ENCODE results near the gene SLC13A5. TPM values are rescaled to one million over a fixed set of nuclear protein-coding genes. Genes with fewer than 3 reads are reported as not detected.

Gene SLC13A5
- total and polyA plus RNA-seq, 9 of the 15 experiments (the other 6 are each of a cell fraction or from before 2014, with no cell fraction given): 0.04 TPM; not detected in 8

DNA sequence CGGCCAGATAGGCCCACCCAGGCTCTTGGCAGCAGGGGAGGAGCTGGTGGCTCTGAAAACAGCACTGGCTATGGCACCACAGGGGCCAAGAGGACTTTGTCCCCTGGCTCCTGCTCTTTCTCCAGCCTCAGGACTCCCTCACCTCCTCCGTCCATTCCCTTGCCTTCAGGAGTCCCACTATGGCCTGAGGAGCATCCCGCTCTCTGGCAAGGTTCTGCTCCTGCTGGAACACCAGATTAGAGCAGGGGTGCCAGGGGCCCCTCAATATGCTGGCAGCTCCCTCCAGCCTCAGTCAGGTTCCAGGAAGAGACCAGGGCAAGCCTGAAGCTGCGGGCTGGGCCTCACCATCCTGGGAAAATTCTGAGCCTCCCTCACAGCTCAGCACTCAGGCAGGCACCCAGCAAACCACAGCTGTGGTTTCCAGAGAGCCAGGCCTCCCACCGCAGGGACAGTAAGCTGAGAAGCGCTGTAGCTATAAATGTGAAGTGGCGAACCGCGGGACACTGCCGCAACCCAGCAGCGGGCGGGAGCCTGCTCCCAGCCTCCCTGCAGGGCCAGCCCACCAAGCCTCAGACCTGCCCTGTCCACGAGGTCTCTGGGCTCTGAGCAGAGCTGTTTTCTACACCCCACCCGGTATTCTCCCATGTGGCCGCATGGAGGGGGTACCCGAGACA is 35.9 kb downstream of the SLC13A5 start:
- H4K20me1 ChIP-seq (replicated peaks; ENCODE audit: control insufficient read depth, insufficient read depth, low read length): no peaks in the 10 kb centered on the region
- H3K9me1 ChIP-seq (ENCODE audit: control insufficient read depth, insufficient read depth, low read length): no peaks in the 10 kb centered on the region
- no peaks in the 10 kb centered on the region; a peak in 1 of 5 replicates for H3K4me1 ChIP-seq (replicated peaks in 1 of 2; ENCODE audit: control insufficient read depth in 2 of 2, insufficient read depth in 2 of 2, low read length in 2 of 2)
- no TSS peak for BruUV-seq (replicated peaks)
- H3K9me3 ChIP-seq (replicated peaks; ENCODE audit: control insufficient read depth, insufficient read depth, low read depth, low read length): no peaks in the 10 kb centered on the region
- no peak overlapping the region for H3K9ac ChIP-seq (ENCODE audit: insufficient read depth in 1 of 2, low read depth in 2 of 2, low read length in 2 of 2)
- FAIRE-seq (no peak), DNase-seq (ENCODE audit: extremely low read depth in 1 of 4, low spot score in 3 of 4) (no peak), ATAC-seq (no peak)
- H3K27ac ChIP-seq (ENCODE audit: extremely low read depth, low read depth, low read length): no peak overlapping the region
- no peak for TF ChIP-seq SIX5 (IDR thresholded peaks at IDR 0.05; ENCODE audit: borderline replicate concordance in 1 of 2, insufficient read depth in 1 of 2, low read depth in 1 of 2, low read length in 2 of 2)
- no peak for TF ChIP-seq PCBP2 (IDR thresholded peaks at IDR 0.05; ENCODE audit: low read depth, low read length, poor library complexity, severe bottlenecking)
- TF ChIP-seq ZNF699 (CRISPR knock-in tag; IDR thresholded peaks at IDR 0.05; ENCODE audit: insufficient replicate concordance): no peak
- no peak for TF ChIP-seq CBFA2T2 (conservative IDR thresholded peaks at IDR 0.05)
- TF ChIP-seq KAT7 (CRISPR knock-in tag; IDR thresholded peaks at IDR 0.05; ENCODE audit: borderline replicate concordance): no peak
- TF ChIP-seq, protein P1, sequence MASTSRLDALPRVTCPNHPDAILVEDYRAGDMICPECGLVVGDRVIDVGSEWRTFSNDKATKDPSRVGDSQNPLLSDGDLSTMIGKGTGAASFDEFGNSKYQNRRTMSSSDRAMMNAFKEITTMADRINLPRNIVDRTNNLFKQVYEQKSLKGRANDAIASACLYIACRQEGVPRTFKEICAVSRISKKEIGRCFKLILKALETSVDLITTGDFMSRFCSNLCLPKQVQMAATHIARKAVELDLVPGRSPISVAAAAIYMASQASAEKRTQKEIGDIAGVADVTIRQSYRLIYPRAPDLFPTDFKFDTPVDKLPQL (IDR thresholded peaks at IDR 0.05; ENCODE audit: extremely low read depth, insufficient read length): no peak
- TF ChIP-seq ZSCAN32 (CRISPR knock-in tag; IDR thresholded peaks at IDR 0.05): no peak
- TF ChIP-seq RBM39 (optimal IDR thresholded peaks at IDR 0.05; ENCODE audit: low read depth, low read length): no peak
- no peak for TF ChIP-seq GABPB1 (CRISPR knock-in tag; IDR thresholded peaks at IDR 0.05)
- TF ChIP-seq, protein P2, sequence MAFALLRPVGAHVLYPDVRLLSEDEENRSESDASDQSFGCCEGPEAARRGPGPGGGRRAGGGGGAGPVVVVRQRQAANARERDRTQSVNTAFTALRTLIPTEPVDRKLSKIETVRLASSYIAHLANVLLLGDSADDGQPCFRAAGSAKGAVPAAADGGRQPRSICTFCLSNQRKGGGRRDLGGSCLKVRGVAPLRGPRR (CRISPR knock-in tag; IDR thresholded peaks at IDR 0.05): no peak
- no peak for TF ChIP-seq MIER1 (IDR thresholded peaks at IDR 0.05; ENCODE audit: low read depth)
- TF ChIP-seq, protein P3, sequence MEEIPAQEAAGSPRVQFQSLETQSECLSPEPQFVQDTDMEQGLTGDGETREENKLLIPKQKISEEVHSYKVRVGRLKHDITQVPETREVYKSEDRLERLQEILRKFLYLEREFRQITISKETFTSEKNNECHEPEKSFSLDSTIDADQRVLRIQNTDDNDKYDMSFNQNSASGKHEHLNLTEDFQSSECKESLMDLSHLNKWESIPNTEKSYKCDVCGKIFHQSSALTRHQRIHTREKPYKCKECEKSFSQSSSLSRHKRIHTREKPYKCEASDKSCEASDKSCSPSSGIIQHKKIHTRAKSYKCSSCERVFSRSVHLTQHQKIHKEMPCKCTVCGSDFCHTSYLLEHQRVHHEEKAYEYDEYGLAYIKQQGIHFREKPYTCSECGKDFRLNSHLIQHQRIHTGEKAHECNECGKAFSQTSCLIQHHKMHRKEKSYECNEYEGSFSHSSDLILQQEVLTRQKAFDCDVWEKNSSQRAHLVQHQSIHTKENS (CRISPR knock-in tag; IDR thresholded peaks at IDR 0.05): no peak
- TF ChIP-seq ZNF778 (CRISPR knock-in tag; IDR thresholded peaks at IDR 0.05): no peak
- no peak for TF ChIP-seq MEF2D (tag; conservative IDR thresholded peaks at IDR 0.05; ENCODE audit: low read depth)
- TF ChIP-seq, protein P4, sequence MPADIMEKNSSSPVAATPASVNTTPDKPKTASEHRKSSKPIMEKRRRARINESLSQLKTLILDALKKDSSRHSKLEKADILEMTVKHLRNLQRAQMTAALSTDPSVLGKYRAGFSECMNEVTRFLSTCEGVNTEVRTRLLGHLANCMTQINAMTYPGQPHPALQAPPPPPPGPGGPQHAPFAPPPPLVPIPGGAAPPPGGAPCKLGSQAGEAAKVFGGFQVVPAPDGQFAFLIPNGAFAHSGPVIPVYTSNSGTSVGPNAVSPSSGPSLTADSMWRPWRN (IDR thresholded peaks at IDR 0.05; ENCODE audit: low read depth): no peak
- TF ChIP-seq, protein P5, sequence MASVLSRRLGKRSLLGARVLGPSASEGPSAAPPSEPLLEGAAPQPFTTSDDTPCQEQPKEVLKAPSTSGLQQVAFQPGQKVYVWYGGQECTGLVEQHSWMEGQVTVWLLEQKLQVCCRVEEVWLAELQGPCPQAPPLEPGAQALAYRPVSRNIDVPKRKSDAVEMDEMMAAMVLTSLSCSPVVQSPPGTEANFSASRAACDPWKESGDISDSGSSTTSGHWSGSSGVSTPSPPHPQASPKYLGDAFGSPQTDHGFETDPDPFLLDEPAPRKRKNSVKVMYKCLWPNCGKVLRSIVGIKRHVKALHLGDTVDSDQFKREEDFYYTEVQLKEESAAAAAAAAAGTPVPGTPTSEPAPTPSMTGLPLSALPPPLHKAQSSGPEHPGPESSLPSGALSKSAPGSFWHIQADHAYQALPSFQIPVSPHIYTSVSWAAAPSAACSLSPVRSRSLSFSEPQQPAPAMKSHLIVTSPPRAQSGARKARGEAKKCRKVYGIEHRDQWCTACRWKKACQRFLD (CRISPR knock-in tag; IDR thresholded peaks at IDR 0.05): no peak
- 3% methylated on average over 12 of the region's 16 CpGs for WGBS (ENCODE audit: insufficient coverage, low coverage, missing lambda C conversion rate)
- no peaks in the 10 kb centered on the region for H3K79me2 ChIP-seq (ENCODE audit: control insufficient read depth, insufficient read depth, low read length)
- no peak overlapping the region for H3K4me3 ChIP-seq
- POLR2A ChIA-PET: interaction anchor here (0.7 to 1.4 kb wide), 2 partner anchors 16 to 1395 kb away, joined by 4 read pairs; partner anchors contain the start of gene RABEP1
- CTCF ChIA-PET (ENCODE audit: low intra/inter-chr PET ratio): no interaction called here
- H3K36me3 ChIP-seq (ENCODE audit: control insufficient read depth, insufficient read depth, low read length): no peaks in the 10 kb centered on the region
- no peak overlapping the region for H3K4me2 ChIP-seq (ENCODE audit: insufficient read depth, low read length)
- H2AFZ ChIP-seq (ENCODE audit: low read depth, low read length): no peak overlapping the region
- intact Hi-C loops (cut with micrococcal nuclease) (no loop called here), in situ Hi-C loops (cut with MboI) (no loop called here)
- H3K27me3 ChIP-seq (ENCODE audit: control insufficient read depth in 2 of 2, insufficient read depth in 2 of 2, low read length in 2 of 2): peaks cover 11 to 43% of the 10 kb centered on the region in 2 experiments; a peak in 4 of 5 replicates
